Activated naive CD8-positive, alpha-beta T cell treated with anti-CD3 and anti-CD28 coated beads, Interleukin-2, amount 50 U/mL, for 24 hours (primary cell): Measurements from ENCODE around the gene FAM83F.

Experiments used
- ATAC-seq: fragments of 150-1000 bp; cut with Tn5 transposase; one replicate; pipeline ENCODE4 v1.10.0; 2021
- DNase-seq: peaks from one replicate; pipeline ENCODE4 v3.0.0; 2021
- H3K27ac Mint-ChIP-seq: one replicate; pipeline ENCODE4 v1.8.0; 2021; ENCODE audit warnings: mild to moderate bottlenecking, mixed read lengths
- H3K27me3 Mint-ChIP-seq: one replicate; pipeline ENCODE4 v1.8.0; 2021; ENCODE audit warnings: mixed read lengths
- H3K36me3 Mint-ChIP-seq: one replicate; pipeline ENCODE4 v1.8.0; 2021; ENCODE audit warnings: low read depth, mixed read lengths
- H3K4me1 Mint-ChIP-seq: one replicate; pipeline ENCODE4 v1.8.0; 2021; ENCODE audit warnings: mixed read lengths
- H3K4me3 Mint-ChIP-seq: one replicate; pipeline ENCODE4 v1.8.0; 2021; ENCODE audit warnings: mild to moderate bottlenecking, moderate library complexity, mixed read lengths
- H3K9me3 Mint-ChIP-seq: one replicate; pipeline ENCODE4 v1.8.0; 2021; ENCODE audit warnings: mixed read lengths

Gene FAM83F

DNA sequence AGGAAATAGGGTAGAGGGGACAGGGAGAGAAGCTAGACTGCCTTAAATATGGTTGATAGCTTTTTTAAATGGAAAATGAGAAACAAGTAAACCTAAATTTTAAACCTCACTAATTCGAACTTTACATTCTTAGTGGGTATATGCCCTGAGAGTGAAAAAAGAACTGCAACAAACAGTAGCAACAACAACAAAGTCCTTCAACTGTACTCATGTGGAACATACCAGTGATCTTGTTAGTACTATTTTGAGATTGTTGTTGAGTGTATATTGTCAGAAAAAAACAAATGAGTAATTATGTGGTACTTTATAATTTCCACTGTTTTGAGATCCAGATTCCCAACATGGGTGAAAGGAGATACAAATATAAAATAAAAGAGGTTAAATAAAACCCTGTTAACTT lies 94.1 kb downstream of the FAM83F start:
- H3K27me3 Mint-ChIP-seq = no peaks in the 10 kb centered on the region
- no peak overlapping the region for H3K27ac Mint-ChIP-seq
- no peak overlapping the region for H3K4me3 Mint-ChIP-seq
- no peak for DNase-seq
- H3K9me3 Mint-ChIP-seq = peaks cover 4% of the 10 kb centered on the region
- peaks cover 61% of the 10 kb centered on the region for H3K4me1 Mint-ChIP-seq
- H3K36me3 Mint-ChIP-seq = no peaks in the 10 kb centered on the region
- ATAC-seq = no peak
